Measurements from ENCODE around the gene MLLT3.

GRCh38 chr9:20404192-20404813 lies 218.0 kb downstream of the MLLT3 start:
- TF ChIP-seq, protein P1, sequence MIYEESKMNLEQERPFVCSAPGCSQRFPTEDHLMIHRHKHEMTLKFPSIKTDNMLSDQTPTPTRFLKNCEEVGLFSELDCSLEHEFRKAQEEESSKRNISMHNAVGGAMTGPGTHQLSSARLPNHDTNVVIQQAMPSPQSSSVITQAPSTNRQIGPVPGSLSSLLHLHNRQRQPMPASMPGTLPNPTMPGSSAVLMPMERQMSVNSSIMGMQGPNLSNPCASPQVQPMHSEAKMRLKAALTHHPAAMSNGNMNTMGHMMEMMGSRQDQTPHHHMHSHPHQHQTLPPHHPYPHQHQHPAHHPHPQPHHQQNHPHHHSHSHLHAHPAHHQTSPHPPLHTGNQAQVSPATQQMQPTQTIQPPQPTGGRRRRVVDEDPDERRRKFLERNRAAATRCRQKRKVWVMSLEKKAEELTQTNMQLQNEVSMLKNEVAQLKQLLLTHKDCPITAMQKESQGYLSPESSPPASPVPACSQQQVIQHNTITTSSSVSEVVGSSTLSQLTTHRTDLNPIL (CRISPR knock-in tag; IDR thresholded peaks at IDR 0.05; ENCODE audit: low read depth), result no peak
- TF ChIP-seq SNAI2 (CRISPR knock-in tag; IDR thresholded peaks at IDR 0.05) (no peak), RARB (CRISPR knock-in tag; IDR thresholded peaks at IDR 0.05) (no peak), TSHZ2 (CRISPR knock-in tag; IDR thresholded peaks at IDR 0.05) (no peak), POU6F1 (CRISPR knock-in tag; IDR thresholded peaks at IDR 0.05; ENCODE audit: borderline replicate concordance, low read depth) (no peak), ZFP30 (CRISPR knock-in tag; IDR thresholded peaks at IDR 0.05) (no peak)

All from SK-N-SH treated with all-trans-retinoic acid at 6 μM for 48 hours (cell line).